Measurements from ENCODE around the gene SLC35C1.
A peak's percentile ranks its signal among the peaks of the same experiment; 100 is the strongest.

SLC35C1 gene

GRCh38 chr11:45769960-45770359 lies 35.0 kb upstream of the SLC35C1 start:
- Histone ChIP-seq H3K27ac (ENCODE audit: low read length) (no peak overlapping the region), H3K4me2 (ENCODE audit: low read depth, low read length) (no peak overlapping the region), H3F3A (ENCODE audit: insufficient read depth, low read length) (no peaks in the 10 kb centered on the region), H3K79me2 (ENCODE audit: low read length) (no peaks in the 10 kb centered on the region), H4K20me1 (ENCODE audit: insufficient read depth, low read length) (no peaks in the 10 kb centered on the region), H3K27me3 (replicated peaks; ENCODE audit: insufficient read depth, low read length) (peaks cover 24% of the 10 kb centered on the region; the same call in 1 of the 2 replicates), H3K4me1 (ENCODE audit: low read length) (no peaks in the 10 kb centered on the region), H3K9me3 (replicated peaks; ENCODE audit: insufficient read depth, low read length) (no peaks in the 10 kb centered on the region), H3K36me3 (replicated peaks; ENCODE audit: insufficient read depth, low read length) (no peaks in the 10 kb centered on the region), H3K9me2 (replicated peaks; ENCODE audit: insufficient read depth, low read length) (no peaks in the 10 kb centered on the region), H2AFZ (ENCODE audit: low read length) (no peak overlapping the region), H3K4me3 (ENCODE audit: low read length) (no peak overlapping the region), H3K9ac (ENCODE audit: low read length) (no peak overlapping the region)
- no peak for DNase-seq
- TF ChIP-seq EZH2phosphoT487 (IDR thresholded peaks at IDR 0.05; ENCODE audit: low read length): no peak
- TF ChIP-seq, protein P1, sequence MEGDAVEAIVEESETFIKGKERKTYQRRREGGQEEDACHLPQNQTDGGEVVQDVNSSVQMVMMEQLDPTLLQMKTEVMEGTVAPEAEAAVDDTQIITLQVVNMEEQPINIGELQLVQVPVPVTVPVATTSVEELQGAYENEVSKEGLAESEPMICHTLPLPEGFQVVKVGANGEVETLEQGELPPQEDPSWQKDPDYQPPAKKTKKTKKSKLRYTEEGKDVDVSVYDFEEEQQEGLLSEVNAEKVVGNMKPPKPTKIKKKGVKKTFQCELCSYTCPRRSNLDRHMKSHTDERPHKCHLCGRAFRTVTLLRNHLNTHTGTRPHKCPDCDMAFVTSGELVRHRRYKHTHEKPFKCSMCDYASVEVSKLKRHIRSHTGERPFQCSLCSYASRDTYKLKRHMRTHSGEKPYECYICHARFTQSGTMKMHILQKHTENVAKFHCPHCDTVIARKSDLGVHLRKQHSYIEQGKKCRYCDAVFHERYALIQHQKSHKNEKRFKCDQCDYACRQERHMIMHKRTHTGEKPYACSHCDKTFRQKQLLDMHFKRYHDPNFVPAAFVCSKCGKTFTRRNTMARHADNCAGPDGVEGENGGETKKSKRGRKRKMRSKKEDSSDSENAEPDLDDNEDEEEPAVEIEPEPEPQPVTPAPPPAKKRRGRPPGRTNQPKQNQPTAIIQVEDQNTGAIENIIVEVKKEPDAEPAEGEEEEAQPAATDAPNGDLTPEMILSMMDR (IDR thresholded peaks at IDR 0.05; ENCODE audit: low read length): no peak
- TF ChIP-seq EZH2 (optimal IDR thresholded peaks at IDR 0.05; ENCODE audit: low read depth, low read length): no peak

- H3K27ac ChIP-seq (ENCODE audit: low read length): no peak overlapping the region
- peaks cover 24% of the 10 kb centered on the region; the same call in 1 of the 2 replicates for H3K27me3 ChIP-seq (replicated peaks; ENCODE audit: insufficient read depth, low read length)
- no peaks in the 10 kb centered on the region for H3K36me3 ChIP-seq (replicated peaks; ENCODE audit: insufficient read depth, low read length)
- DNase-seq: peak; percentile 54
- peak overlapping the region; percentile 96 for H2AFZ ChIP-seq (ENCODE audit: low read length)
- no peaks in the 10 kb centered on the region for H3K4me1 ChIP-seq (ENCODE audit: low read length)
- no peaks in the 10 kb centered on the region for H3K9me2 ChIP-seq (replicated peaks; ENCODE audit: insufficient read depth, low read length)
- H3K4me3 ChIP-seq (ENCODE audit: low read length): peak overlapping the region; percentile 68
- no peaks in the 10 kb centered on the region for H3K79me2 ChIP-seq (ENCODE audit: low read length)
- no peaks in the 10 kb centered on the region for H4K20me1 ChIP-seq (ENCODE audit: insufficient read depth, low read length)
- H3F3A ChIP-seq (ENCODE audit: insufficient read depth, low read length): no peaks in the 10 kb centered on the region
- H3K4me2 ChIP-seq (ENCODE audit: low read depth, low read length): peak overlapping the region; percentile 88
- TF ChIP-seq, protein P1 (IDR thresholded peaks at IDR 0.05; ENCODE audit: low read length): peak; percentile 85
- no peak for TF ChIP-seq EZH2phosphoT487 (IDR thresholded peaks at IDR 0.05; ENCODE audit: low read length)
- H3K9me3 ChIP-seq (replicated peaks; ENCODE audit: insufficient read depth, low read length): no peaks in the 10 kb centered on the region
- H3K9ac ChIP-seq (ENCODE audit: low read length): peak overlapping the region; percentile 14; the same call in 1 of the 2 replicates
Measured at GRCh38 chr11:45771193-45771565, 33.8 kb upstream of the SLC35C1 start.

DNA sequence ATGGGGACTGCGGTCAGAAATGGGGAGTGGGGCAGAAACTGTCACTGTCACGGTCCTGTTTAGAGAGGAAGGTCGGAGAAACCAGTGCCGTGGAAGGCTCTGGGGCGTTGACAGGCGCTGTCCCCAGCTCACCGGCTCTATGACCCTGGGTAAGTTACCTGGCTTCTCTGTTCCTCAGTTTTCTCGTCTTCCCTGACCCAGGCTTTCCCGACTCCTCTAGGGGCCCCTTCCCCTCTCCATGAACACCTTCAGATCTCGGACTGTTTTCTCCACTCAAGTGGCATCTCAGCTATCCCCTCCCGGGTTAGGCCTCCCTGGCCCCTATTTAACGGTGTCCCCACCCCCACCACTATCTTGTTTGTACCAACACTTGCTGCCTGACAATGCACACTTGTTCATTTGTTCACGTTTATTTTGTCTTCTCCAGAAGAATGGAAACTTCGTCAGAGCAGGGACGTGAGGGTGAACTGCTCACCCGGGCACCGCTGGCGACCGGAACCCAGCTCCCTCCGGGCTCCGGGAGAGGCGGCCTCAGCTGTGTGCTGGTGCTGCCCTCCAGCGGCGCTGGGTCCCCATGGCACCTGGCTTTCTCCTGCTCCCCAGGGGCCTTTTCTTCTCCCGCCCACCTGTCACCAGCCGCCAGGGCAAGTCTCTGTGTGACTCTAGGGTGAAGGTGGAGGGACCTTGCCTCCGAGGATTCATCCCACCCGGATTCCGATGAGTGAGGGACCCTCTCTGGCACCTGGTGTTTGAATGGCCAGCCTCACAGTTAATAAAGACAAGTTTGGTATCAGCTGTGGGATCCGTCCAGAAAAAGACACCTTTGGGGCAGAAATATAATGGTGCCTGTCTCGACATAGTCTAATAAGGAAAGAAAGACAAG lies 33.1 kb upstream of the SLC35C1 start:
- H3K4me2 ChIP-seq (ENCODE audit: low read depth, low read length): peak overlapping the region; percentile 88
- DNase-seq: peak; percentile 80
- H3K27me3 ChIP-seq (replicated peaks; ENCODE audit: insufficient read depth, low read length): peaks cover 24% of the 10 kb centered on the region; the same call in 1 of the 2 replicates
- H3K9me2 ChIP-seq (replicated peaks; ENCODE audit: insufficient read depth, low read length): no peaks in the 10 kb centered on the region
- H3K9me3 ChIP-seq (replicated peaks; ENCODE audit: insufficient read depth, low read length): no peaks in the 10 kb centered on the region
- no peaks in the 10 kb centered on the region for H3F3A ChIP-seq (ENCODE audit: insufficient read depth, low read length)
- no peaks in the 10 kb centered on the region for H3K36me3 ChIP-seq (replicated peaks; ENCODE audit: insufficient read depth, low read length)
- no peaks in the 10 kb centered on the region for H3K79me2 ChIP-seq (ENCODE audit: low read length)
- TF ChIP-seq EZH2 (optimal IDR thresholded peaks at IDR 0.05; ENCODE audit: low read depth, low read length) (no peak), EZH2phosphoT487 (IDR thresholded peaks at IDR 0.05; ENCODE audit: low read length) (no peak)
- TF ChIP-seq, protein P1 (IDR thresholded peaks at IDR 0.05; ENCODE audit: low read length): peak; percentile 92
- peak overlapping the region; percentile 68 for H3K4me3 ChIP-seq (ENCODE audit: low read length)
- no peaks in the 10 kb centered on the region for H4K20me1 ChIP-seq (ENCODE audit: insufficient read depth, low read length)
- H2AFZ ChIP-seq (ENCODE audit: low read length): peak overlapping the region; percentile 96
- no peaks in the 10 kb centered on the region for H3K4me1 ChIP-seq (ENCODE audit: low read length)
- H3K9ac ChIP-seq (ENCODE audit: low read length): peak overlapping the region; percentile 14; the same call in 1 of the 2 replicates
- no peak overlapping the region for H3K27ac ChIP-seq (ENCODE audit: low read length)

All from MM.1S (cell line).